OCI-LY1 (cell line): ENCODE data around the gene IL18R1.

Source experiments
- H2AFZ ChIP-seq: fragments of 200-600 bp; sonication (generic), shearing (Covaris generic); 2 replicates; pipeline ENCODE4 v1.6.0; 2014; ENCODE audit warnings: antibody characterized with exemption, mild to moderate bottlenecking, low read length
- H3F3A ChIP-seq: fragments of 200-600 bp; sonication (generic), shearing (Covaris generic); 2 replicates; pipeline ENCODE4 v1.6.0; 2014; ENCODE audit warnings: mild to moderate bottlenecking, antibody characterized with exemption, low read length, moderate library complexity; ENCODE audit not compliant: insufficient read depth
- H3K27ac ChIP-seq: fragments of 200-600 bp; sonication (generic); 2 replicates; pipeline ENCODE4 v1.5.1; 2014; ENCODE audit warnings: low read length, mixed run types, mild to moderate bottlenecking, low read depth; ENCODE audit not compliant: poor library complexity, severe bottlenecking
- H3K27me3 ChIP-seq: fragments of 200-600 bp; sonication (generic); 2 replicates; pipeline ENCODE4 v1.6.0; 2014; ENCODE audit warnings: antibody characterized with exemption, mild to moderate bottlenecking, low read length, moderate library complexity; ENCODE audit not compliant: insufficient read depth
- H3K36me3 ChIP-seq: fragments of 200-600 bp; sonication (generic); 2 replicates; pipeline ENCODE4 v1.6.1; 2014; ENCODE audit warnings: mild to moderate bottlenecking, antibody characterized with exemption, low read length, moderate library complexity, mixed read lengths; ENCODE audit not compliant: insufficient read depth
- H3K4me1 ChIP-seq: fragments of 200-600 bp; sonication (generic); 2 replicates; pipeline ENCODE4 v1.5.1; 2014; ENCODE audit warnings: mild to moderate bottlenecking, low read length, moderate library complexity; ENCODE audit not compliant: insufficient read depth, severe bottlenecking
- H3K4me2 ChIP-seq: fragments of 200-600 bp; sonication (generic), shearing (Covaris generic); 2 replicates; pipeline ENCODE4 v1.6.1; 2014; ENCODE audit warnings: low read length
- H3K4me3 ChIP-seq: fragments of 200-600 bp; sonication (generic); 2 replicates; pipeline ENCODE4 v1.5.1; 2014; ENCODE audit warnings: low read length, low read depth, mild to moderate bottlenecking, mixed read lengths; ENCODE audit not compliant: poor library complexity, severe bottlenecking
- H3K79me2 ChIP-seq: fragments of 200-600 bp; shearing (Covaris generic); 2 replicates; pipeline ENCODE4 v1.6.1; 2016; ENCODE audit warnings: mixed run types, low read length, mixed read lengths; ENCODE audit not compliant: insufficient read depth
- H3K9ac ChIP-seq: fragments of 200-600 bp; sonication (generic), shearing (Covaris generic); 2 replicates; pipeline ENCODE4 v1.6.1; 2014; ENCODE audit warnings: mild to moderate bottlenecking, low read length, mixed read lengths
- H3K9me2 ChIP-seq: fragments of 200-600 bp; sonication (generic), shearing (Covaris generic); 2 replicates; pipeline ENCODE4 v1.6.1; 2014; ENCODE audit warnings: low read depth, mild to moderate bottlenecking, low read length, mixed read lengths
- H3K9me3 ChIP-seq: fragments of 200-600 bp; shearing (Covaris generic); 2 replicates; pipeline ENCODE4 v1.6.1; 2014; ENCODE audit warnings: low read length, mixed read lengths
- H4K20me1 ChIP-seq: fragments of 200-600 bp; sonication (generic), shearing (Covaris generic); 2 replicates; pipeline ENCODE4 v1.6.0; 2016; ENCODE audit warnings: mild to moderate bottlenecking, low read length; ENCODE audit not compliant: insufficient read depth
- CTCF ChIP-seq: fragments of 200-600 bp; sonication (generic), shearing (Covaris generic); IDR thresholded peaks from 2 replicates; pipeline ENCODE4 v1.5.1; 2017; ENCODE audit warnings: mild to moderate bottlenecking, antibody characterized with exemption, low read length, moderate library complexity, mixed read lengths
- EZH2 ChIP-seq: fragments of 200-600 bp; sonication (generic), shearing (Covaris generic); IDR thresholded peaks from 2 replicates; pipeline ENCODE4 v1.8.0; 2017; ENCODE audit warnings: borderline replicate concordance, mixed run types, mild to moderate bottlenecking, antibody characterized with exemption, low read length, moderate library complexity, mixed read lengths

The IL18R1 gene

DNA sequence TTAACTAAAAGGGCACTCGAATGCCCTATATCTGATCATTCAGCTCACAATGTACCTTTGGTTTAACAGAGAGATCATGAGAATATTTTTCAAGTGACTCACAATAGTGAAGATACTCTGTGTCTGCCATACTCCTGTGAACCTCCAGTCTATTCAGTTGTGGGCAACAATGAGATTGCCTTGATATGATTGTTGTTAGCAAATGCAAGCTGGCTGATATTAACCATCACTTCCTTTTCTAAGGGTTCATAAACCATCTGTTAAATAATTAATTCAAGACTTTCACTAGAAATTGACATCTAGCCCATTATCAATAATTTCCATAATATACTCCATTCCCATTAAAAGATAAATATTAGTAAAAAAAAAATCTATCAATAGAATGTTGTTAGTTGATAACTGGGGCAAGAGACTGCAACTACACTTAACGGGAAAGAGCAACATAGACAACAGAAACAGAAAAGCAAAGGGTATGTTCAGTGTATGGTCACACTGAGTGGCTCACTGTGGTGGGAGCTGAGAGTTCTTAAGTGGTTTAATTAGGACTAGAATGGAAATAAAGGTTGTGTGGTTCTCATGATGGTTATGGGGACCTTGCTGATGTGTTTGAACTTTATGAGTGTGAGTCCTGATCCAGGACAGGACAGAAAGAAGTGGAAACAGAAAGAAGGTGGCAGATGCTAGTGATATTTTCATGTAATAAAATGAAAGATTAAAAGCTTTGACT is 79.2 kb downstream of the IL18R1 start:
- H3K36me3 ChIP-seq, result no peaks in the 10 kb centered on the region
- no peaks in the 10 kb centered on the region for H3K9me2 ChIP-seq
- H3K79me2 ChIP-seq, result no peaks in the 10 kb centered on the region
- H3K27me3 ChIP-seq, result no peaks in the 10 kb centered on the region
- H3K4me3 ChIP-seq, result no peak overlapping the region
- H2AFZ ChIP-seq, result no peak overlapping the region
- H3K4me2 ChIP-seq, result no peak overlapping the region
- no peaks in the 10 kb centered on the region for H3K9me3 ChIP-seq
- no peak overlapping the region for H3K27ac ChIP-seq
- no peaks in the 10 kb centered on the region for H4K20me1 ChIP-seq
- no peak overlapping the region for H3K9ac ChIP-seq
- TF ChIP-seq CTCF, result no peak
- no peak for TF ChIP-seq EZH2
- H3K4me1 ChIP-seq, result no peaks in the 10 kb centered on the region
- H3F3A ChIP-seq, result no peaks in the 10 kb centered on the region

GRCh38 chr2:102435741-102436140 is 80.1 kb downstream of the IL18R1 start:
- no peaks in the 10 kb centered on the region for H3K27me3 ChIP-seq
- no peak overlapping the region for H3K9ac ChIP-seq

GRCh38 chr2:102436323-102436722 is 80.7 kb downstream of the IL18R1 start:
- no peak overlapping the region for H2AFZ ChIP-seq
- H3K9me2 ChIP-seq, result no peaks in the 10 kb centered on the region
- H3K9ac ChIP-seq, result no peak overlapping the region
- no peaks in the 10 kb centered on the region for H4K20me1 ChIP-seq
- H3K27me3 ChIP-seq, result no peaks in the 10 kb centered on the region
- H3K4me1 ChIP-seq, result no peaks in the 10 kb centered on the region
- no peak overlapping the region for H3K4me3 ChIP-seq
- H3K4me2 ChIP-seq, result no peak overlapping the region
- no peaks in the 10 kb centered on the region for H3K79me2 ChIP-seq
- H3F3A ChIP-seq, result no peaks in the 10 kb centered on the region
- no peaks in the 10 kb centered on the region for H3K36me3 ChIP-seq
- TF ChIP-seq CTCF (no peak), EZH2 (no peak)
- H3K27ac ChIP-seq, result no peak overlapping the region
- no peaks in the 10 kb centered on the region for H3K9me3 ChIP-seq

More at GRCh38 chr2:102435741-102436140, 80.1 kb downstream of the IL18R1 start:
- H3K9me2 ChIP-seq, result no peaks in the 10 kb centered on the region
- no peaks in the 10 kb centered on the region for H3K9me3 ChIP-seq
- H3K36me3 ChIP-seq, result no peaks in the 10 kb centered on the region
- H3F3A ChIP-seq, result no peaks in the 10 kb centered on the region
- no peak for TF ChIP-seq CTCF
- no peak for TF ChIP-seq EZH2
- H3K4me3 ChIP-seq, result no peak overlapping the region
- H2AFZ ChIP-seq, result no peak overlapping the region
- no peaks in the 10 kb centered on the region for H3K79me2 ChIP-seq
- H3K27ac ChIP-seq, result no peak overlapping the region
- H3K4me1 ChIP-seq, result no peaks in the 10 kb centered on the region
- H3K4me2 ChIP-seq, result no peak overlapping the region
- no peaks in the 10 kb centered on the region for H4K20me1 ChIP-seq
